ENCODE measurements around the gene AGT. TPM values are rescaled to one million over a fixed set of nuclear protein-coding genes. Genes with fewer than 3 reads are reported as not detected.

The AGT gene
- total and polyA plus RNA-seq, 2 experiments from 2014 or later = not detected

- Histone ChIP-seq H4K20me1 (ENCODE audit: insufficient read depth) (no peaks in the 10 kb centered on the region), H3F3A (ENCODE audit: insufficient read depth) (no peaks in the 10 kb centered on the region), H3K9me2 (ENCODE audit: insufficient read depth) (no peaks in the 10 kb centered on the region), H3K27ac (no peak overlapping the region), H3K79me2 (ENCODE audit: insufficient read depth) (no peaks in the 10 kb centered on the region), H3K9me3 (ENCODE audit: low read depth) (no peaks in the 10 kb centered on the region), H2AFZ (no peak overlapping the region), H3K36me3 (ENCODE audit: low read depth) (no peaks in the 10 kb centered on the region), H3K27me3 (replicated peaks; ENCODE audit: insufficient read depth) (0 out of 2 replicates have a peak, but pooled peaks cover under 1% of the 10 kb centered on the region), H3K4me3 (no peak overlapping the region), H3K9ac (no peak overlapping the region), H3K4me1 (ENCODE audit: insufficient read depth) (no peaks in the 10 kb centered on the region), H3K4me2 (ENCODE audit: unreplicated experiment) (no peak overlapping the region)
- DNase-seq = no peak
- TF ChIP-seq EZH2 (IDR thresholded peaks at IDR 0.05; ENCODE audit: insufficient read depth, poor library complexity, severe bottlenecking) (no peak), EZH2phosphoT487 (IDR thresholded peaks at IDR 0.05; ENCODE audit: insufficient read depth, low read depth) (no peak)
- in situ Hi-C loops (cut with MboI) = no loop called here
- WGBS, 2 experiments (ENCODE audit: low coverage in 1 of 2, low lambda C conversion rate in 2 of 2, missing lambda C conversion rate in 2 of 2) = 60 to 65% methylated on average over 22 of the region's 22 CpGs
Observed at GRCh38 chr1:230707732-230708630, 5.9 kb downstream of the AGT start.

DNA sequence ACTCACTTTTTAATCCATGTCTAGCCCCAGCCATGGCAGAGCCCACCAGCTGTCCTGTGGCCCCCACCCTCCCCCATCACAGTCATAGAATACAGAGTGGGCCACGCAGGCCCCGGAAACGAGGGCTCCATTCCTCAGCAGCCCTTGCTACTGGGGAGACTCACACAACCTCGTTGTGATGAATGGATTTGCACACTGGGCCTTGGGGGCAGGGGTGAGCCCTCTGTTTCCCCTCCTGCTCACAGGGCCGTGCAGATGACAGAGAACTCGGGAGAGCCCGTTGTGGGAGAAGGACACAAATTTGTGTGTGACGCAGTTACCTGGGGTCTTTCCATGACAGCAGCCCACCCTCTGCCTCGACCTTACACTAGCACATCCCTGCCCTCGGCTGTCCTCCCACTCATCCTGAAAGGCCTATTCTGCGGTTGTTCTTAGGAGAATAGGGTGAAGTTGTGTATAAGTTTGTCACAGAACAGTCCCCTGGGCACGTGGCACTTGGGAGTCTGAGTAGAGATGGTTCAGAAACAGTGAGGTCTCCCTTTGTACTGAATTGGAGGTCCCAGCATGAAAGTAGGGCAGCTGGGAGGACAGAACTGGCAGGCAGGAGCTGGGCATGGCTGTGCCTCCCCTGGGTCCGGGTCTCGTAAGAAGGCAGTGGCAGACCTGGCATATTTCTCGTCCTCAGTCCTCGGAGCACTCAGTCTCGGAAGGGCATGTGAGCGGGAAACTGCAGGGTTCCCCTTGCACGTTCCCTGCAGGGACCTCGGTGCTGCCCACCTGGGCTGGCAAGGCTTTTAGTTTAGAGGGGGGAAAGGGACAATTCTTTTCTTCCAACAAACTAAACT, 6.8 kb downstream of the AGT start:
- no peaks in the 10 kb centered on the region for H3F3A ChIP-seq (ENCODE audit: insufficient read depth)
- WGBS, 2 experiments (ENCODE audit: low coverage in 1 of 2, low lambda C conversion rate in 2 of 2, missing lambda C conversion rate in 2 of 2) = 65 to 69% methylated on average over 20 of the region's 20 CpGs
- no peak for TF ChIP-seq EZH2 (IDR thresholded peaks at IDR 0.05; ENCODE audit: insufficient read depth, poor library complexity, severe bottlenecking)
- no peak for TF ChIP-seq EZH2phosphoT487 (IDR thresholded peaks at IDR 0.05; ENCODE audit: insufficient read depth, low read depth)
- no peaks in the 10 kb centered on the region for H3K27me3 ChIP-seq (replicated peaks; ENCODE audit: insufficient read depth)
- H3K4me3 ChIP-seq = no peak overlapping the region
- no peak overlapping the region for H3K4me2 ChIP-seq (ENCODE audit: unreplicated experiment)
- no peak for DNase-seq
- H4K20me1 ChIP-seq (ENCODE audit: insufficient read depth) = no peaks in the 10 kb centered on the region
- in situ Hi-C loops (cut with MboI) = no loop called here
- no peaks in the 10 kb centered on the region for H3K9me2 ChIP-seq (ENCODE audit: insufficient read depth)
- no peak overlapping the region for H3K9ac ChIP-seq
- H3K79me2 ChIP-seq (ENCODE audit: insufficient read depth) = no peaks in the 10 kb centered on the region
- H2AFZ ChIP-seq = no peak overlapping the region
- no peaks in the 10 kb centered on the region for H3K36me3 ChIP-seq (ENCODE audit: low read depth)
- H3K4me1 ChIP-seq (ENCODE audit: insufficient read depth) = no peaks in the 10 kb centered on the region
- H3K27ac ChIP-seq = no peak overlapping the region
- H3K9me3 ChIP-seq (ENCODE audit: low read depth) = no peaks in the 10 kb centered on the region

GRCh38 chr1:230706020-230706699, 7.8 kb downstream of the AGT start:
- in situ Hi-C loops (cut with MboI) = no loop called here
- TF ChIP-seq EZH2phosphoT487 (IDR thresholded peaks at IDR 0.05; ENCODE audit: insufficient read depth, low read depth) (no peak), EZH2 (IDR thresholded peaks at IDR 0.05; ENCODE audit: insufficient read depth, poor library complexity, severe bottlenecking) (no peak)
- Histone ChIP-seq H3K4me2 (ENCODE audit: unreplicated experiment) (no peak overlapping the region), H3K27me3 (replicated peaks; ENCODE audit: insufficient read depth) (no peaks in the 10 kb centered on the region), H3K36me3 (ENCODE audit: low read depth) (no peaks in the 10 kb centered on the region), H3K27ac (no peak overlapping the region), H4K20me1 (ENCODE audit: insufficient read depth) (no peaks in the 10 kb centered on the region), H3K9me3 (ENCODE audit: low read depth) (no peaks in the 10 kb centered on the region), H3K4me1 (ENCODE audit: insufficient read depth) (no peaks in the 10 kb centered on the region), H2AFZ (no peak overlapping the region), H3K9me2 (ENCODE audit: insufficient read depth) (no peaks in the 10 kb centered on the region), H3K4me3 (no peak overlapping the region), H3K79me2 (ENCODE audit: insufficient read depth) (no peaks in the 10 kb centered on the region), H3F3A (ENCODE audit: insufficient read depth) (no peaks in the 10 kb centered on the region), H3K9ac (no peak overlapping the region)
- 69% methylated on average over 9 of the region's 9 CpGs for WGBS, 2 experiments (ENCODE audit: low coverage in 1 of 2, low lambda C conversion rate in 2 of 2, missing lambda C conversion rate in 2 of 2)
- no peak for DNase-seq
